Middle frontal gyrus (tissue), 1 donor: ENCODE data around the gene TMEM232.
A peak's percentile ranks its signal among the peaks of the same experiment; 100 is the strongest.
"Not testable (repeated sequence)": the region's sequence is repeated elsewhere in the genome, so short reads cannot be mapped to it uniquely, and the experiment has no call there.

ENCODE experiments used
- DNase-seq: peaks from one replicate; pipeline ENCODE4 v3.0.0-alpha.2; 2015; ENCODE audit warnings: low spot score; ENCODE audit errors: extremely low spot score

The TMEM232 gene

GRCh38 chr5:110707260-110707844, 19.1 kb downstream of the TMEM232 start:
- no peak for DNase-seq

DNA sequence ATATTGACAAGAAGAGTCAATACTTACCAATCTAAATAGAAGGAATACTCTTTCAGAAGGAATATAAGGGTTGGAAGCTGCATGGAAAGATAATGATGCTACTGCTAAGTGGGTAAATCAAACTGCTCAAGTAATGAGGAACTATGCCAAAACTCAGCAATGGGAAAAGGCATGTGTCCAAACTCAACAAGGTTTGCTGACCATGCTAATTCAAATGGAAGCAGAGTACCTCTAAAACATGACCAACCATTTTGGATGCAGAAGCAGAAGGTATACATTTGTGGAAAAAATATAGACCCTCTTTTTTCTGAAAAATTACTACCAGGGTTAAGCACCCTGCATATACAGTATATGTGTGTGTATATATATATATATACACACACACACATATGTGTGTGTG, 21.1 kb downstream of the TMEM232 start:
- no peak for DNase-seq

DNA sequence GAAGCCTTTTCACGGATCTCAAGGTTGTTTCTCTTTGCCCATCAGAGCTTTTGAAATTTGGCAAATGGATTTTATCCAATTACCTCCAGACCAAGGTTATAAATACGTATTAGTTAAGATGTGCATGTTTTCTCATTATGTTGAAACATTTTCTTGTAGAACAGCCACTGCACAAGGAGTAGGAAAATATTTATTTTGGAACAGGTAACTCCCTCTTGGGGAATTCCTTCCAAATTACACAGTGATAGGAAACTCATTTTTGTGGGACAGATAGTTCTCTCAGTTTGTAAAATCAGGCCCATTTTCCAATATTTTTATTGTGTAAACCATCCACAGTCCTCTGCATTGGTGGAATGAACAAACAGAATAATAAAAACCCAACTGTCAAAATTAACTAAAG, 23.0 kb downstream of the TMEM232 start:
- no peak for DNase-seq

DNA sequence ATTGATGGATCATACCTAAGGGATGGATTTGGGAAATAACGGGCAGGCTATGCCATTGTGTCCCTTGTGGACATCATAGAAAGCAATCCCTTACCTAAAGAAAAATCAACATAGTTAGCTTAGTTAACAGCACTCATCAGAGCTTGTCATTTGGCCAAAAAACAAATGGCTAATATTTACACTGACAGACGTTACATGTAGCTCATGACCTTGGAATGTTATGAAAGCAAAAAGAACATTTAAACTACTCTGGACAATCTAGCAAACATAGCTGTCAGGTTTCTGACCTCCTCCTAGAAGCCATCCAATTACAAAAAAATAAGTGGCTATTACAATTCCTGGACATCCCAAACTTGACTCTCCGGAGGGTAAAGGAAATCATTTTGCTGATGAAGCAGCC, 23.8 kb downstream of the TMEM232 start:
- DNase-seq = no peak

- no peak for DNase-seq
Observed at GRCh38 chr5:110702300-110702699, 24.2 kb downstream of the TMEM232 start.

DNA sequence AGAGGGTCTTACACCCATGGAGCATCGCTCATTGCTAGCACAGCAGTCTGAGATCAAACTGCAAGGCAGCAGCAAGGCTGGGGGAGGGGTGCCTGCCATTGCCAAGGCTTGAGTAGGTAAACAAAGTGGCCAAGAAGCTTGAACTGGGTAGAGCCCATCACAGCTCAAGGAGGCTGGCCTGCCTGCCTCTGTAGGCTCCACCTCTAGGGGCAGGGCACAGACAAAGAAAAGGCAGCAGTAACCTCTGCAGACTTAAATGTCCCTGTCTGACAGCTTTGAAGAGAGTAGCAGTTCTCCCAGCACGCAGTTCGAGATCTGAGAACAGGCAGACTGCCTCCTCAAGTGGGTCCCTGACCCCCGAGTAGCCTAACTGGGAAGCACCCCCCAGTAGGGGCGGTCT, 33.8 kb downstream of the TMEM232 start:
- DNase-seq = not testable (repeated sequence)

- not testable (repeated sequence) for DNase-seq
Observed at GRCh38 chr5:110690587-110690986, 35.9 kb downstream of the TMEM232 start.

GRCh38 chr5:110687485-110687884, 39.0 kb downstream of the TMEM232 start:
- no peak for DNase-seq

GRCh38 chr5:110686270-110686669, 40.2 kb downstream of the TMEM232 start:
- DNase-seq = no peak

DNA sequence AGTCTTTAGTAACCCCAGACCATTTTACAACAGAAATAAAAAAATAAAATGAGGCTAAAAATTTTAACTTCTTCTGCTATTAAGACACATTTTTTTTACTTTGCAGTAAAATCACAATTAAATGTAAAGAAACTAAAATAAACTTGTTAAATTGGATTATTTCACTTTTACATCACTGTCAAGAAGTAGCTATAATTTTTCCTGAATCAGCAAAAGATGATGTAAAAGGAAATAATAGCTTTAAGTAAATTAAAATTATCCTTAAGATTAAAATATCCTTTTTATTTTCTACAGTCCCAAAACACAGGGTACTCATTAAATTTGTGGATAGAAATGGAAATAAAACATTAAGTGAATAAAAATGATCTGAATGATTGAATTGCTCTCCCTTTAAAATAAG, 44.5 kb downstream of the TMEM232 start:
- DNase-seq = no peak

DNA sequence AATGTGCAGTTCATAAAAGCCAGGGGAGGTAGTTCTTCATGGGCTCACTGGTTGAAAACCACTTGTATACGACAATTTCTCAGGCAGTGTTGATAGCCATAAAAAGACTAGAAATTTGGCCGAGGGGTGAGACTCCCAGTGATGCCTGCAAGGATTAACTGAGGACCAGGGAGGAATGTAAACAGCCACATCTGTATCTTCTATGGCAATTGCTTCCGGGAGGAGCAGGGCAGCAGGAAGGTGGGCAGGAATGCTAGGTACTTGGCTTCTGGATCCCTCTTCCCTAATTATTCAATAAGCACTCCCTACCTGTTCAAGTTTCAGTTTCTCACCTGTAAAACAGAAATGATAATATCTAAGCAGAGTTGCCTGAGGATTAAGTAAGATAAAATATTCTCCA, 45.4 kb downstream of the TMEM232 start:
- DNase-seq = no peak

- not testable (repeated sequence) for DNase-seq
Observed at GRCh38 chr5:110676554-110676953, 49.9 kb downstream of the TMEM232 start.

GRCh38 chr5:110665184-110665726, 61.2 kb downstream of the TMEM232 start:
- no peak for DNase-seq

DNA sequence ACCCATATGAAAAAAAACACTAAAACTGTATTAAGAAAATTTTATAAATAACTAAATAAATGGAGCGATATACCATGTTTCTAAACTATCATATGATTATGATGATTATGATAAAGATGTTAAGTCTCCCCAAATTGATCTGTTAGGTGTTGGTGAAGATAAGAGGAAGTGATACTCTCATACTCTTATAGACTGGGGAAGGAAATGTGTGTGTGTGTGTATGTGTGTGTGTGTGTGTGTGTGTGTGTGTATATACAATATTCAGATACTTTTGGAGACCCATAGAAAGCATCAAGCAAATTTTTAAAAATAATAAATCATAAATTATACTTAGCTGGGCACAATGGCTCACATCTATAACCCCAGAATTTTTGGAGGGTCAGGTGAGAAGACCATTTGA, 62.9 kb downstream of the TMEM232 start:
- no peak for DNase-seq

DNA sequence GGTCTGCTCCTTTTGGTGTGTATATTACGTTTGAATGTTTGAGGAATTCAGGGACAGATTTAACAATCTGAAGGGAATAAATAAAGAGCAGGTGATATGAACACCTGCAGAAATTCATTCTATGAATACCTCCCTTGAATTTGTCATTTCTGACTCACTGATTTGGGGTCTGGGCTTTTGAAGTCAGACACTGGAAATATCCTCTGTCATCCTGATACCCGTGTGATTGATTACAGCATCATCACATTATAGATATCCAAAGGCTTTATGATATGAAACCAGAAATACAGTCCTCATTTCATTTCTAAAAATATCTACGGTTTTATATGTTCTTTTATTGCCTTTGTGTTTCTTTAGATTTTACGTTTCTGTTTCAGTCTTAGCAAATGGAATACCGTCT, 68.5 kb downstream of the TMEM232 start:
- DNase-seq = no peak

GRCh38 chr5:110653231-110653970, 73.1 kb downstream of the TMEM232 start:
- peak; percentile 40 for DNase-seq

GRCh38 chr5:110651507-110651906, 75.0 kb downstream of the TMEM232 start:
- no peak for DNase-seq

GRCh38 chr5:110644357-110644756, 82.1 kb downstream of the TMEM232 start:
- DNase-seq = no peak

- no peak for DNase-seq
Observed at GRCh38 chr5:110638970-110639902, 87.2 kb downstream of the TMEM232 start.

- DNase-seq = no peak
Observed at GRCh38 chr5:110634475-110634874, 92.0 kb downstream of the TMEM232 start.

DNA sequence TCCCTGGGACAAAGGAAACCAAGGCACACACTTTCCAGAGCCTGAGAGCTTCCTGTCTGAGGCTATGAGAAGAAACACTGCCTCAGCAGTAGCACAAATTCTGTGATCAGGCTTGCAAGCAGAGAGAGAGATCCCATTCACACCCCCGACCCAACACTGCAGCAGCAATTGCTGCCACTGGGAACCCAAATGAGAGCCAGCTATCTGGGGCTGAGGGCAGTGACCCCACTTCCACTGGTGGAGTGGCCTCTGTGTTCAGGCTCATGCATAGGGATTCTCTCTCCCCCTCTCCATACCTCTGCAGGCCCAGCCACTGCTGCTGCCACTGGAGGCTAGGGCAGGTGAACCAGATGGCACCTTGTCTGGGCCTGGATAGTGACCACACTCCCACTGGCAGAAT, 95.2 kb downstream of the TMEM232 start:
- no peak for DNase-seq

- DNase-seq = no peak
Observed at GRCh38 chr5:110630350-110630749, 96.1 kb downstream of the TMEM232 start.
